Measurements from ENCODE around the gene ZNF783.
"Not testable (repeated sequence)": the region's sequence is repeated elsewhere in the genome, so short reads cannot be mapped to it uniquely, and the experiment has no call there.

The ZNF783 gene

DNA sequence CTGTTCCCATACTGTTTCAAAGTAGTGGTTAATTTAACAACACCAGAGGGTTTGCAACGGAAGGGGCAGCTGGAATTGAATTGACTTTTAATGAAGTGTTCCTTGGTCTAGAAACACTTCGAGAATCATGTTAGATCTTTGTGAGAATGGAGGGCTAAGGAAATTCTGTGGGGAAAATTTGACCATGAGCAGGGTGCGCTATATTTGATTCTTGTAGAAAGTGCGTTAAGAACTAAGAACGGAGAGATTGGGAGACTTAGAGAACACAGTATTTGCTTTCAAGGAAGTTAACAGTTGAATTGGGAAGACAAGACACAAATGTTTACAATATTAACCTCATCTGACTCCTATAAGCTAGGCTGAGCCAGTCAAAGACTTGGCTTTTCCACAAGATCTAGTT is 21.4 kb upstream of the ZNF783 start:
- DNase-seq (ENCODE audit: low read depth in 2 of 2), result no peak

DNA sequence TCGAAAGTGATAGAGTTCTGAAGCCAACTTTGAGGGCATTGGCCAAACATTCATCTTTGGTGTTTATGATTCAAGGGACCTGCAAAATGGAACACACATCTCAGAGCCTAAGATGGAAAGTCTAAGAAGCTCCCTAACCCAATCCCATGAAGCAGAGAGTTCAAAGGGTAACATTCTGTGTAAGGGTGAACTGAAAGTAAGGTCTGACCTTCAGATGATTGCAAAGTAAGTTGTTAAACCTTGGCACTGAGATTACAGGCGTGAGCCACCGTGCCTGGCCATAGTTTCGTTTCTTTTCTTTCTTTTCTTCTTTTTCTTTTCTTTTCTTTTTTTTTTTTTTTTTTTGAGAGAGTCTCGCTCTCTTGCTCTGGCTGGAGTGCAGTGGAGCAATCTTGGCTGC is 20.3 kb upstream of the ZNF783 start:
- DNase-seq (ENCODE audit: low read depth in 2 of 2), result no peak

DNA sequence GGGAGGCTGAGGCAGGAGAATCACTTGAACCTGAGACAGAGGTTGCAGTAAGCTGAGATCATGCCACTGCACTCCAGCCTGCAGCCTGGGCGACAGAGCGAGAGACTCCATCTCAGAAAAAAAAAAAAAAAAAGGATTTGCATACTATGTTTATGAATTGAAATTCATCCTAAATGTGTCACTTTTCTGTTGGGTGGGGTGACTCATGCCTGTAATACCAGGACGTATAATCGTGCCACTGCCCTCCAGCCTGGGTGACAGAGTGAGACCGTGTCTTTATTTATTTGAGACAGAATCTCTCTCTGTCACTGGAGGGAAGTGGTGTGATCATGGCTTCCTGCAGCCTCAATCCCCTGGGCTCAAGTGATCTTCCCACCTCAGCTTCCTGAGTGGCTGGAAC is 16.8 kb upstream of the ZNF783 start:
- DNase-seq (ENCODE audit: low read depth in 2 of 2), result no peak

DNA sequence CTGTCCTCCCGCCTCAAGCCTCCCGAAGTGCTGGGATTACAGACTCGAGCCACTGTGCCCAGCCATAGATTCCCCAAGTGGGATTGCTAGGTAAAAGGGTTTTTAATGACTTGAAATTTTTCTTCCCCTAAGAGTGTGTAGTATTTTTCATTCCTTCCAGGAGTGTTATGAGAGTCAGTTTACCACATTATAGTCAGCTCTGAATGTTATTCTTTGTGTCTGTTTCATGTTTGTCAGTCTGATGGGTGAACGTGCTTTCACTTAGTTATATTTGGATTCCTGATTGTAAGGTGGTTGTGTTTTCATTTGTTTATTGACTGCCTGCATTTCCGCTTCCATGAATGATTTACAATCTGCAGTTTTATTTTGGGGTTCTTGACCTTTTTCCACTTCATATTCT is 16.3 kb upstream of the ZNF783 start:
- no peak for DNase-seq (ENCODE audit: low read depth in 2 of 2)

DNA sequence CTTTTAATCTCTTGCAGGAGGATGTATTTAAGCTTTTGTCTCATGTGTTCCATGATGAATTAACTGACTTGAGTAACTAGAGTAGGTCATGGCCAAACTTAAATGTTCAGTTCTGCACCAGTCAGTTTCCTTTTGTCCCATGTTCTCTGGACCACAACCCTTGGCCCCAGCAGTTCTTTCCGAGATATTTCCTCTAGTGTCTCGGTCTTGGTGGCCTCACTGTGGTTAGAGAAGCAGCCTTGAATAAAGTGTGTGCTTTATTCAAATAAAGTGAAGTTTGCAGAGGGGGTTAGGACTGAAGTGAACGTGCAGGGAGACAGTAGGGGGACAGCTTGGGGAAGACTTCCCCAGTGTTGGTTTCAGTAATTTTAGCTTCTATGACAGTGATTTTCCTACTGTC is 13.2 kb upstream of the ZNF783 start:
- no peak for DNase-seq (ENCODE audit: low read depth in 2 of 2)

DNA sequence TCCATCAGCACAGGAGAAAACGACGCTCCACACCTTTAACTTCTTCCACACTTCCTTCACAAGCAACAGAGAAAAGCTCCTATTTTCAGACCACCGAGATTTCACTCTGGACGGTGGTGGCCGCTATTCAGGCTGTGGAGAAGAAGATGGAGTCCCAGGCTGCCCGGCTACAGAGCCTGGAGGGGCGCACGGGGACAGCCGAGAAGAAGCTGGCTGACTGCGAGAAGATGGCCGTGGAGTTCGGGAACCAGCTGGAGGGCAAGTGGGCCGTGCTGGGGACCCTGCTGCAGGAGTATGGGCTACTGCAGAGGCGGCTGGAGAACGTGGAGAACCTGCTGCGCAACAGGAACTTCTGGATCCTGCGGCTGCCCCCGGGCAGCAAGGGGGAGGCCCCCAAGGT is 11.8 kb upstream of the ZNF783 start:
- DNase-seq (ENCODE audit: low read depth in 2 of 2), result not testable (repeated sequence)

DNA sequence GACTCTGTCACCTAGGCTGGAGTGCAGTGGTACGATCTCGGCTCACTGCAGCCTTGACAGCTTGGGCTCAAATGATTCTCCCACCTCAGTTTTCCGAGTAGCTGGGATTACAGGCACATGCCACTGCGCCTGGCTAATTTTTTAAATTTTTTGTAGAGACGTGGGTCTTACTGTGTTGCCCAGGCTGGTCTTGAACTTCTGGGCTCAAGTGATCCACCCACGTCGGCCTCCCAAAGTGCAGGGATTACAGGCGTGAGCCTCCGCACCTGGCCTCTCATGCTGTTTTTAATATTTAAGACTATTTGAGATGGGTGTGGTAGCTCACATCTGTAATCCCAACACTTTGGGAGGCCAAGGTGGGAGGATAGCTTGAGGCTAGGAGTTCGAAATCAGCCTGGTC is 10.5 kb upstream of the ZNF783 start:
- not testable (repeated sequence) for DNase-seq (ENCODE audit: low read depth in 2 of 2)

DNA sequence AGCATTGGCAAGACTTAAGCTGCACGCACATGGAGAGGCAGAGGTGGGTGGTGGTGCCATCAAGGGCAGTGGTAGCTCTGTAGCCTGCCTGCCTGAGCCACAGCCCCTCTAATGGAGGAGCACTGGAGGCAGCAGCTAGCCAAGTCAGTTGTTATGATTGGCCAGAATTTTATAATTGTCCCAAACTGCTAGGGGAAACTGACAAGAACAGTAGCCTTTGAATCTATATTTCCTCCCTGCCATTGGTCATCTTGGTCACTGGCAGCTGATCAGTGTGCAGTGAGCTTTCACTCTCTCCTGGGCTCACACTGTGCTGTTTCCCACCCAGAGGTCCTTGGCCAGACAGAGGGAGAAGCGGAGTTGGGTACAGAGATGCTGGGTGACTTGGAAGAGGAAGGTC is 9.6 kb upstream of the ZNF783 start:
- DNase-seq (ENCODE audit: low read depth in 2 of 2), result no peak

DNA sequence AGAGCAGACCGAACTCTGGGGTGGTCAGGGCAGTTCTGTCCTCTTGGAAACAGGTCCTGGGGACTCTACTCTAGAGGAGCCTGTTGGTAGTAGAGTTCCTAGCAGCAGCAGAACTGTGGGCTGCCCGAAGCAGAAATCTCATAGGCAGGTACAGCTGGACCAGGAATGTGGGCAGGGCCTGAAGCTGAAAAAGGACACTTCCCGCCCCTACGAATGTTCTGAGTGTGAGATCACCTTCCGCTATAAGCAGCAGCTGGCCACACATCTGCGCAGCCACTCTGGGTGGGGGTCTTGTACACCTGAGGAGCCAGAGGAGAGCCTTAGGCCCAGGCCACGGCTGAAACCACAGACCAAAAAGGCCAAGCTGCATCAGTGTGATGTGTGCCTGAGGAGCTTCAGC is 8.3 kb upstream of the ZNF783 start:
- DNase-seq (ENCODE audit: low read depth in 2 of 2), result no peak

DNA sequence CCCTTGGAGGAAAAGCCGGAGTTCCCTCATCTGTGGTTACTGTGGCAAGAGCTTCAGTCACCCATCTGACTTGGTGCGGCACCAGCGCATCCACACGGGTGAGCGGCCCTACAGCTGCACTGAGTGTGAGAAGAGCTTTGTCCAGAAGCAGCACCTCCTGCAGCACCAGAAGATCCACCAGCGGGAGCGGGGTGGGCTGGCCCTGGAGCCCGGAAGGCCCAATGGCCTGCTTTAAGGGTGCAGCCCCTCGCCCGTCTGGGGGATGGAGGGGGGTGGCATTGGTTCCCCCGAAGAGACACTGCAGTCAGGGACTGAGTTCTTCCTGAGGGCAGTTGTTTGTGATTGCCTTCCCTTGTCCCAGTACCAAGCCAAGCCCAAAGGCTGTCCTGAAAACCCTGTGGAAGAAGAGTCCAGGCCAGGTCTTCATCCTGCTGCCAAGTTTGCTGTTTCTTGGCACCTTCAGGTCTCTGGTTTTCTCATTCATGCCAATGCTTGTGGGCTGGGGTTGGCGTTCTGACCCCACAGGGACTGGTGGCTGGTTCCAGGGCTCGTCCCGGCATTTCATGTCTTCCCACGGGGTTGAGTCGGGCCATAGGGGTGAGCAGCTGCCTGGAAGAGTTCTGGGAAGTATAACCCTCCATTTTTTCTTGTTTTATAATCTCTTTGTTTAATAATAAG is 7.7 kb upstream of the ZNF783 start:
- no peak for DNase-seq (ENCODE audit: low read depth in 2 of 2)

DNA sequence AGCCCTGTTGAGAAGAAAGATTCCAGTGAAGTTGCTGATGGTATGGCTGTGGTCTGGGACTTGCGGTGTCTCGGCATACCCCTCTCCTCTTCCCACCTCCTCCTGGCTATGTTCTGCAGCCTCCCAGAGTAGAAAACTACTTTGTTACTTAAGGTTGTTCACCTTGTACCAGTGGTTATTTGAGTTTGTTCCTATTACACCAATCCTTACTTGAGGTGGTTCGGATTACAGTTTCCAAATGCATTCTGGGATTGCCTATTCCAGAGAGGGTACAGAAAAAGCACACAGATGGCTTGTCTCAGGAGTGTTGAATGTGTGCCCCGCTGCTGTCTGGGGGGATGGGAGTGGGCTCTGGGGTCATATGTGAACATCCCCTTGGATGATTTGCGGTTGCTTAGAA is 6.8 kb upstream of the ZNF783 start:
- no peak for DNase-seq (ENCODE audit: low read depth in 2 of 2)

DNA sequence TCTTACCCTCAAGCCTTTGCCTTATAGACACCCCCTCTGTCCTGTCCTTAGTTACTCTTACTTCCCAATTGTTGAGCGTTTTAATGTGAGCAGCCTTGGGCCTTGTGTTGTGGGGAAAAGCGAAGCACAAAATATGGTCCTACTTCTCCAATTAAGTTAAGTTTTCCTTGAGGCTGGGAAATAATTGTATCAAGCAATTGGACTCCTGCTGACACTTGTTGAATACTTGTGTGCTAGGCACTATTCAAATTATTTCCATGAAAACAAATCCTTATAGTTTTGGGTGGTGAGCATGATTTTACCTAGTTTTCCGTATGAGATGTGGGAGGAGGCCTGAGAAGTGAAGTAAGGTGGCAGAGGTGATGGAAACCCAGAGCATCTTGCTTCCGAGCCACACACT is 5.4 kb upstream of the ZNF783 start:
- no peak for DNase-seq (ENCODE audit: low read depth in 2 of 2)

DNA sequence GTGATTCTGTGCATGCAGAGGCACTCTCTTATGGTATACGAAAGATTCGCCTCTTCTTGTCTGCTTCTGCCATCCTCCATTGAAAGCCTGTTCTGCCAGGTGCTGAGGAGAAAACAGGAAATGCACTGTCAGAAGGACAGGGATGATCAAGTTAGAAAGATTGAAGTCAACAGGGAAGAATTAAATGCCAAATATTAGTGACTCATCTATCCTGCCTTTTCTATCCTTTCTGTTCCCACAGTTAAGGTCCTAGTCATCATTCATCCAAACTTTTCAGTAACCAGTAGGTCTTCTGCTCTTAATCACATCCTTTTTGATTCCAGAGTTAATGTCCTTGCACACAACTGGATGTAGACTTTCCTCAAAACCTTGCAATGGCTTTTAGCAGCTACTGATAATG is 4.8 kb upstream of the ZNF783 start:
- DNase-seq (ENCODE audit: low read depth in 2 of 2), result no peak

DNA sequence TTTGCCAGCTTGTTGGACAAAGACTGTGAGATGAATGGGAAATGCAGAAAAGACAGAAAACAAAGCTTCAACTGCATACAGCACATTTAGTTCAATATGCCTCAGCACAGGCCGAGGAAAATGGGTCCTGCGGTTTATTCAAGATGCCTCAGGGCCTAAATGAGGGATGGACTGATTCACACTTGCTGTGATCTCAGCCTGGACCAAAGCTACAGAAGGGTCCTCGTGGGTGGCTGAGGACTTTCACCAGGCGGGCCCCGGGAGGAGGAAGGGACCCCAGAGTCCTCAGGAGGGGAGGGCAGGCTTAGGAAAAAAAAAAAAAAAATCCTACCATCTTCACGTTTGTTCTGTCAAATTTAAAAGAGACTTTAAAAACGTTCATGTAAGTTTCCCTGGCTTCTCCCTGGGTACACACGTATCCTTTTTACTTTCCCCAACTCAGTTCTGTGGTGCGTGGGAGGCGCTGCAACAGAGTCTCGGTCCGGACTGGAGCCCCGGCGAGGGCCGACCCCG is 624 bp upstream of the ZNF783 start:
- no peak for DNase-seq (ENCODE audit: low read depth in 2 of 2)

DNA sequence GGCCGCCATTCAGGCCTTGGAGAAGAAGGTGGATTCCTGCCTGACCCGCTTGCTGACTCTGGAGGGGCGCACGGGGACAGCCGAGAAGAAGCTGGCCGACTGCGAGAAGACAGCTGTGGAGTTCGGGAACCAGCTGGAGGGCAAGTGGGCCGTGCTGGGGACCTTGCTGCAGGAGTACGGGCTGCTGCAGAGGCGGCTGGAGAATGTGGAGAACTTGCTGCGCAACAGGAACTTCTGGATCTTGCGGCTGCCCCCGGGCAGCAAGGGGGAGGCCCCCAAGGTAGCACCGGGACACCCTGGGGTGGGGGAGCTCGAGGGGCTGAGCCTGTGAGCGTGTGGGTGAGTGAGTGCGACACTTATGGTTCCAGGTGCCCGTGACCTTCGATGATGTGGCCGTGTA is 4.5 kb downstream of the ZNF783 start:
- no peak for DNase-seq (ENCODE audit: low read depth in 2 of 2)

DNA sequence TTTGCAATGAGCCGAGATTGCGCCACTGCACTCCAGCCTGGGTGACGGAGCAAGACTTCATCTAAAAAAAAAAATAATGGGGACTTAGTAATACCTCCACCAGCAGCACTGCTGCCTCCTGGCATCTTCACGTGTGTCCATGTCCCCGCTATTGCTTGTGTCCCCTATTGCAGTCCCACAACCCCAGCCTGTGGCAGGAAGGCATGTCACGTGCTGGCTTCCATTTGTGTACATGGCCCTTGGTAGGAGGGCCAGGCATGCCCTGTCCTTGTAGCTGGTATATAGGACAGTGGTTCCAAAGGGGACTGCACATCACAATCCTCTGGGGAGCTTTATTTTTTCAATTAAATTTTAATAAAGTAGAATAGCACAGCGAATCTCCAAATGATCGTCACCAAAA is 5.7 kb downstream of the ZNF783 start:
- no peak for DNase-seq (ENCODE audit: low read depth in 2 of 2)

DNA sequence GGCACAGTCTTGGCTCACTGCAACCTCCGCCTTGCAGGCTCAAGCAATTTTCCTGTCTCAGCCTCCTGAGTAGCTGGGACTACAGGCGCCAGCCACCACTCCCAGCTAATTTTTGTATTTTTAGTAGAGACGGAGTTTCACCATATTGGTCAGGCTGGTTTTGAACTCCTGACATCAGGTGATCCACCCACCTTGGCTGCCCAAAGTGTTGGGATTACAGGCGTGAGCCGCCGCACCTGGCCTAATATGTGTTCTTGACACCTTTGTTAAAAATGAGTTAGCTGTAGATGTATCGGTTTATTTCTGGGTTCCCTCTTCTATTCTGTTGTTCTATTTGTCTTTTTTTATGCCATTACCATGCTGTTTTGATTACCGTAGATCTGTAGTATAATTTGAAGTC is 12.4 kb downstream of the ZNF783 start:
- DNase-seq (ENCODE audit: low read depth in 2 of 2), result not testable (repeated sequence)

DNA sequence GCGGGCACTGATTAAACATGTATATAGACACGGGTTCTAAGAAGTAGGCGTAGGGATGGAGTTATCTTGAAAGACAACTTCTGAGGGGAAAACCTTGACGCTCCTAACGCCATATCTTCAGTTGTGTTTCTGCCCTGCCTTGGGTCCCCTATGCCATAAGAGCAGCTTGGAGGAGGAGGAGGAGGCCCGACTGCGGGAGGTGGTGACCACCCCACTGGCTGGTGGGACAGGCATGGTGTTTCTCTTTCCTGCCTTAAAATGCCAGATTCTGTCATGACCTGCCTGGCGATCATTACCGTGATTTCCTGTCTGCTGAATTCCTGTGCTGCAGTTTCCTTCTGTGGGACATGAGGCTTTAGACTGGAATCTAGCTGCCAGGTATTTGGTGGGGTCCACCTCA is 15.9 kb downstream of the ZNF783 start:
- no peak for DNase-seq (ENCODE audit: low read depth in 2 of 2)

DNA sequence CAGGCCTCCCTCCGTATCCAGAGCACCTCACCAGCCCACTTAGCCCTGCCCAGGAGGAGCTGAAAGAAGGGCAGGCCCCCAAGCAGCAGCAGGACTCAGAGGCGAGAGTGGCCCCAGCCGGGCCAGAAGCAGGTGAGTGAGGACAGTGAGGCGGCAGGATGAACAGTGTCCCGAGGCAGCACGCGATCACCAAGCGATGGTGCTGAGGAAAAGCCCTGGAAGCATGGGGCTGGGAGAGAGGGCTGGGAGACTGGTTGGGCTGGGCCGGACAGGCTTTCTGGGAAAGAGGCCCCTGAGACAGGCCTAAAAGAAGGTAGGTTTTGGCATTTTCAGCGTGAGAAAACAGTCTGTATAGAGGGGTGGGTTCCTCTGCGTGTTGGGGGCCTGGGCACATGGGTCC is 16.4 kb downstream of the ZNF783 start:
- DNase-seq (ENCODE audit: low read depth in 2 of 2), result no peak

DNA sequence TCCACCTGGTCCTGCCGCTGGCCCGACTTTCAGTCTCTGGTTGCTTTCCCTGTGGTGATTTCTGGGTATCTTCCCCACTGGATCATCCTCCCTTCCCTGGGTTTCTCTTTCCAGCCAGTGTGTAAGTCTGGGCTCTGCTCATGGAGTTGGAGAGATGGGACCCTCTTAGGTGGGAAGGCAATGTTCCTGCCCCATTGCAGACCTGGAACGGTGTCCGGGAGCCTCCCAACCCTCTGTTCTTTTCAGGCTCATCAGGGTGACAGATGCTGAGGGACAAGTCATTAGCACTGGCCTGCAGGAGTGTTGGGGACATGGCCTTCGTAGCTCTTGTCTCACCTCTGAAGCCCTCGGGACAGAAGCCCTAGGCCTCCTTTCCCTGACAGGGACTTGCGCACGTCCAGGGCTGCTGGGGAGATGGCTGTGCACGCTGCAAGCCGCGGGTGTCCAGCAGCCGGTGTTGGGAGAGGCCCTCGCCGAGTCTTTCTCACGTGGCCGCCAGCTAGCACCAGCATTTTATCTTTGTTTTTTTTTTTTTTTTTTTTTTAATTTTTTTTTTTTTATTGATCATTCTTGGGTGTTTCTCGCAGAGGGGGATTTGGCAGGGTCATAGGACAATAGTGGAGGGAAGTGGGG is 17.2 kb downstream of the ZNF783 start:
- no peak for DNase-seq (ENCODE audit: low read depth in 2 of 2)

DNA sequence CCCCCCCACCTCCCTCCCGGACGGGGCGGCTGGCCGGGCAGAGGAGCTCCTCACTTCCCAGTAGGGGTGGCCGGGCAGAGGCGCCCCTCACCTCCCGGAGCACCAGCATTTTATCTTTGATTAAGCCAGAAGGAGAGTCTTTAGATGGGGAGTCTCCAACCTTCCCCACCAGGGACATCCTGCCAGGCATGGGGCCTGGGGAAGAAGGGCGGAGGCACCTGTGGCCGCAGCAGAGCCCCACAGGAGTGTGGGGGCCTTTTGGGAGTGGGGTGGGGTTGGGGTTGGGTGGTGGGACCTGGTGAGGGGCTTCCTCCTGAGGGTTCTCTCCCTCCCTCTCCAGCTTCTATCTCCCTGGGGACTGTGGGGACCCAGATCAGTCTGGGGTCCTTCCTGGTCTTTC is 18.2 kb downstream of the ZNF783 start:
- no peak for DNase-seq (ENCODE audit: low read depth in 2 of 2)

DNA sequence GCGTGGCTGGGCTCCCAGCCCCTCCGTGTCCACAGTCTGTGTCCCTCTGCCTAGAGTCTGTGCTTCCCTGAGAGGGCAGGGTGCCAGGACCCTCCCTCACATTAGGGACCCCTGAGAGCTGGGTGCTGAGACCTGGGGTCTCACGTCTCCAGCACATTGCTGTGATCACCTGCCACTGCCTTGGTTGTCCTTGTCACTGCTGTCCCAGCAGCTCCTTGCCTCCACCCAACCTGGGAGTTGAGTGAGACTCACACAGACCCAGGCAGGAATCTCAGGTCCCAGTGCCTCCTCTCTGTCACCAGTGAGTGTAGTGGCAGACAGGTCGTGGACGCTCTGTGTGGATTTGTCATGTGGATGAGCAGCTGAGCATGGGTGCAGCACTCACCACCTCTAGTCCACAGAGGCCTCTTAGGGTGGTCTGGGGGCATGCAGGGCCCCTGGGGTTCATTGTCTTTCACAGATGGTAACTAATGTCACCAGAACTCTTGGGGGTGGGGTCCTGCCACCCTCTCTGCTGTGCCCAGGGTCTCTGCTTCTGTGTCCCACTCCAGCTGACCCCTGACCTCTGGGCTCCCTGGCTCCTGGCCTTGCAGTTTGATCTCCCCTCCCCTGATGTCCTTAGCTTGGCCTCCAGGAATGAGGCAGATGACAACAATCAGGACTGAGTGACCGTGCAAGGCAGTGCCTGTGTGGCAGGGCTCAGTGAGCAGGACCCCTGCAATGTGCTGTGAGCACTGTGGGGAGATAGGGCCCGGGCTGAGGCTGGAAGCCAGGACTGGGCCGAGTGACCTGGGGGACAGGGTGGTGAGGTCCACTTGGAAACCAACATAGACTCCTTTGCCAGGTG is 18.9 kb downstream of the ZNF783 start:
- no peak for DNase-seq (ENCODE audit: low read depth in 2 of 2)

Data from stimulated activated CD8-positive, alpha-beta memory T cell treated with anti-CD3 and anti-CD28 coated beads, Interleukin-2, amount 100 ng/mL, for 1 hour (primary cell).